Measurements from ENCODE around the gene NXPH3. TPM values are rescaled to one million over a fixed set of nuclear protein-coding genes. Genes with fewer than 3 reads are reported as not detected.

The NXPH3 gene
- total RNA-seq, 1 donor = under 0.01 TPM

DNA sequence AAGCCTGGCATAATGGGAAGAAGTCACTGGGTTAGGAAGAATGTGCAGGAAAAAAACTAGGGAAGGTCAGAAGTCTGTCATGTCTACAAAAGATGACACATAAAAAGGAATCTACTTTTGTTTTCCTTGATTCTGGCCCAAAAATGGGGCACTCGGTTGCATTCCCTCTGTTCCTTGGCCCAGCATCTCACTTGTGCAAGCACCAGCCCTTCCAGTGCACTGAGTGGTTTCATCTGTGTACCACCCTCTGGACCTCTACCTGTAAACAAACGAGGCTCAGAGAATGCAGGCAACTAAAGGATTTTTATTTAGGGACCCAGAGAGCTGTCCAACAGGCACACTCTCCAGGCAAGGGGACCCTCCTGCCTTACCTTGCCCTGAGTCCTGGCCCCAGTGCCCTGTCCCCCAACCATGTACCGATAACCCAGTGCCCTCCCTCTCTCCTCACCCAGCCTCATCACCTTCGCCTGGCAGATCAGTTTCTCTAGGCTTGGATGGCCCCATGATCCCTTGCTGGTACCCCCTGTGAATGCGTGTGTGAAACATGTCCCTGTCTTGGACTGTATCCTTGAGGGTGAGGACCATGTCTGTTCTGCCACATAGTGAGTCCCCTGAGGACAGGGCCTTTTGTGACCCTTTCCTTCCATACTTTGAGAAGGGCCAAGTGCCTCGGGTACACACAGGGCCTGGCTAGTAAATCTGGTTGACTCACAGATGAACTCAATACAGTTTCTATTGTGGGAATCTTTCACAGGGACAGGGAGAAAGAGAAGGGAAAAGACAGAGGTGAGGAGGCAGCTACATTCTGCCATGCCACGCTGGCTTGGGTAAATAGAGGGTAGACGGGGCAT, 13.3 kb downstream of the NXPH3 start:
- no peak for DNase-seq (ENCODE audit: low read depth in 2 of 3, low spot score in 2 of 3)

DNA sequence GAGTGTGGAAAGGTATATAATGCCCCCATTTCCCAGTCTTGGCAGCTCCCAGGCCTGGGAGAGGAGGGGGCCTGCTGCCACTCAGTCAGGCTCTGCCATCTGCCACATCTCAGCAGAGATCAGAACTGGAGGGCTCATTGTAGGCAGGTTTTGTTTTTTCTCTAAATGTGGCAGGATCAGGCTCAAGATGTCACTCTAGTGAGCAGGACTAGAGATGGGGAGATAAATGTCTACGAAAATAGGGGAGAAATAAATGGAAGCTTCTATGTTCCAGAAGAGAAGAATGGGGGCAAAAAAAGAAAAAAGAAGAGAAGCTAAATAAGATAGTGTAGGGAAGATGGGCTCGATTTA, 13.9 kb downstream of the NXPH3 start:
- DNase-seq (ENCODE audit: low read depth in 2 of 3, low spot score in 2 of 3) = no peak

DNA sequence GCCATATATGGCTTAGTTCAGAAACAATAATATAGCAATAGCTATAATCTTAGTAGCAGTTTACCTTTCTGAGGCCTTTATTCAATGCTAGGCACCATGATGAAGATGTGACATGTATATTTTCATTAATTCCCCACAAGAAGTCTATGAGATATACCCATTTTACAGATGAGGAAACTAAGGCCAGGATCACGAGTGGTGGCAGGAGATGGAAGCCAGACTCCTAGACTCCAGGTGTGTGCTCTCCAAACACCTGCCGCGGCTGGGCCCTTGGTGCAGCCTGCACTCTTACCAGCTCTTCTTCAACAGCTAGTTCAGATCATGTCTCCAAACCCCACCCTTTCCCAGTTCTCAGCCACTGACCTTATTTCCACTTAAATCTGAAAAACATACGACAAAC, 15.2 kb downstream of the NXPH3 start:
- DNase-seq (ENCODE audit: low read depth in 2 of 3, low spot score in 2 of 3) = no peak

DNA sequence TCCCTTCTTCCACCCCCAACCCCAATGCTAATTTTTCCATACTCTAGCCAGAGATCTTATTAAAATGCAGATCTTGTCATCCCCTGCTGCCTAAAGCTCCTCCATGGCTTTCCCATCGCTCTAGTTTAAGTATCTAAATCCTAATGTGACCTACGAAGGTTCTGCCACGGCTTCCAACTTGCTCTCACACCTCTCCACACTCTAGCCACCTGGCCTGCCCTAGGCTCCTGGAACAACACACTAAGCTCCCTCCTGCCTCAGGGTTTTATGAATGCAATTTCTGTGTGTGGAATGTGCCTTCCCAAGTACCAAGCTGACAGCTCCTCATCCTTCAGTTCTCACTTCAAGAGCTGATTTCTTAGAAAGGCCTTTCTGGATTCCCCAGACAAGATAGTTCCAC, 16.6 kb downstream of the NXPH3 start:
- no peak for DNase-seq (ENCODE audit: low read depth in 2 of 3, low spot score in 2 of 3)

DNA sequence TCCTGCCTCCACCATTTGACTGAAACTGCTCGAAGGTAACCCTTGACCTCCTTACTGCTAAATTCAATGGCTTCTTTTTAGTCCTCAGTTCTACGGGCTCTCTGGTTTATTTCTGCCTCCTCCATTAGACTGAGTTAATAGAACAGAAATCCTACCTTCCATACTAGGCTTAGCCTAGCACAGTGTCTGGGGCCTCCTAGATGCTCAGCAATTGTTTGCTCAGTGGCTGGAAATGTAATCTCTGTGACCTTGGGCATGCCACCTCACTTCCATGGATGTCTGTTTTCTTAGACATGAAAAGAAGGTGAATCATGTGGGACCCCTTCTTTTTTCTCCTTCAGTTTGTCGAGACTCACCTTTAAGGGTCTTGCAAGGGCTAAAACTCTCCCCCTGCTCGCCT, 19.7 kb downstream of the NXPH3 start:
- no peak for DNase-seq (ENCODE audit: low read depth in 2 of 3, low spot score in 2 of 3)

DNA sequence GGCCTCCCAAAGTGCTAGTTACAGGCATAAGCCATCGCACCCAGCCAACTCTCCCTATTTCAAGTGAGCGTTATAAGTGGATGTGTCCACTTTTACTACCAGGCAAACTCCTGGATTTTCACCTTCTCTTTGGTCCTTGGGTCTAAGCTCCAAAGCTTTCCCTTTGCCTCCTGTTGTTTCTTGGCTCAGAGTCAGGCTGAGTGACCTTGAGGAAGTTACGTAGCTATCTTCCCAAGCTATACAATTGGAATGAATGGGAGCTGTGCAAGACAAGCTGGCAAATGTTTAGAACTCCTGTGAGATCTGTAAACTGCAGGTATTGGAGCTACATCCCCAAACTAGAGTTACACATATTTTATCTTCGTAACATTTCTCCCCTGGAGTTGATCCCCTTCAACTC, 20.3 kb downstream of the NXPH3 start:
- DNase-seq (ENCODE audit: low read depth in 2 of 3, low spot score in 2 of 3) = no peak

DNA sequence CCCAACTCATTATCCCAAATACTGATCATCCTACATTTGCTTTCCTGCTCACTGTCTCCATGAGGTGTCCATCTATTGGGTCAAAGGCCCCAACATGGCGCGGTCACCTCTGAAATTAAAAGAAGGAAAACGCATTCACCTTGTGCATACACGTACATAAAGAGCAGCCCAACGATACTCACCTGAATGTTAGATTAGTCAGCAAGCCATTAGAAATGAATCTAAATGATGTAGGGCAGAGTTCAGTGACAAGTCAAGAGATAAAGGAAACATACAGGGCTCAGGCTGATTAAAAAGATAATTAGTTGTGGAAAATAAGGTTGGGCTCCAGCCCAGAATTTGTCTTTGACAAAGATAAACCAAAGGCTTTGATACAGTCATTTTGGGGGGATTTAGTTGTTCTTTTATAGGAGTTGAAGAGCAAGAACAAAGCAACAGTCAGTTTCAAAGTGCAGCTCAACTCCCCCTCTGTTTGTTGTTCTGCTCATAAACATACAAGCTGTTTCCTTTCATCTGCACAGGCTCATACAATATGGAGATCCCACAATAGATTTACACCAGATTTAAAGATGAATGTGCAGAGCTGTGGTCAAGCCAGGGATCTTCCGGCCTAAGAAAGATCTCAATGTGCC, 21.1 kb downstream of the NXPH3 start:
- DNase-seq (ENCODE audit: low read depth in 2 of 3, low spot score in 2 of 3) = no peak

DNA sequence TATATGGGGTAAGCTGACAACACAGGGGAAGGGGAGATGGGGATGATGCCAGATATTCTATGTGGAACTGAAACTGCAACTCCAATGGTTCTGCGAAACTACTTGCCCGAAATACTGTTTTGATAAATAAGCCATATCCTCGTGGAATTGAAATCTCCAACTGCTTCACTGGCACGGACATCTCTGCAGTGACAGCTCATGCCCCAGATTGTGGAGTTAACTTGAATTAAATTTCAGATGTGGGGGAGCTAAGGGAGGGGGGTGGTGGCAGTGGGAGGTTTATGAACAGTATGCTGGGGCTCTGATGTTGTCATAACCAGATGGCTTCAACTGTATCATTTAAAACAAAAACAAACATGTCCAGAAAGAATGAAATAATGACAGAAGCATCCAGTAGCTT, 21.8 kb downstream of the NXPH3 start:
- DNase-seq (ENCODE audit: low read depth in 2 of 3, low spot score in 2 of 3) = no peak

DNA sequence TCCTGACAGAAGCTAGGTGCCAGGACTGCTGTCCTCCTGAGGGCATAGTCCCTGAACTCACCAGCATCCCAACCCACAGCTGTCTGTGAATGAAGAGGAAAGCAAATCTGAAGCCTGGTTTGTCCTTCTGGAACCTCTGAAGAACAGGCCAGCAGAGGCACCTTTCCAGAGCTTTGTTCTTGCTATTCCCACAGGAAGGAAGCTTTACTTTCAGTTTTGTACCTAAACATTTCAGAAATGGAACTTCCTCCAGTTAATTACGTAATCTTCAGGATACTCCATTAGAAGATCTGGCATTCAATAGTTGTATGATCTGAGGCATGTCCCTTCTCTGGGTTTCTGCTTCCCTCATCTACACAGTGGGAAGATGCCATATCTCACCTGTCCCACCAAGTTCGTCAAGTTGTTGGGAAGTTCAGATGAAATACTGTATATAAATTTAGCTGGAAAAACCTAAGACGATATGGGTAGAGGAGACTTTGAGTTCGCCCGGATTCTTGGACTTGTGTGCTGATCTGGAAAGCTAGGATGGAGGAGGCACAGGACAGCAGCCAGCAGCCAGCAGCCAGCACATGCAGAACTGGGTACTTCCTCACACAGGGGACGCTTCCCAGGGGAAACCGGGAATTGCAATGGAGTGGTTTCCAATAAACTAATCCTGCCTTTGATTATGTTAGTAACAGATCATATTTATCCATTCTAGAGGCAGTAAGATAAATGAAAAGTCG, 22.4 kb downstream of the NXPH3 start:
- DNase-seq (ENCODE audit: low read depth in 2 of 3, low spot score in 2 of 3) = no peak

DNA sequence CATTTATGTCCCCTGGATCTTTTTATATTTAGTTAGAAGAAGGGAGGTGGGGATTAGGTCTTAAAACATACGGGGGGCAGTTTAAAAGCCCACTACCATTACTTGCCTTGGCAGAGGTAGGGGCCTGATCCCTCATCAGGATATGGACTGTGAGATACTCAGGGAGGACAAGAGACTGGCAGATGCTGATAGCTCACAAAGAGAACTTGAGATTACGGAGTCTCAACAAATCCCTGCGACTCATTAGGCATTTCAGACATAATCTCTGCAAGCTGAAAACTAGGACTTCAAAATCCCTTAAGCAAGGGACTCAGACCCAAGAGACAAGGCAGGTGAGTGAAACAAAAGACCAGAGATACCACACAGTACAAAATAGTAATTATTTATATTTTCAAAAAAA, 23.2 kb downstream of the NXPH3 start:
- DNase-seq (ENCODE audit: low read depth in 2 of 3, low spot score in 2 of 3) = no peak

DNA sequence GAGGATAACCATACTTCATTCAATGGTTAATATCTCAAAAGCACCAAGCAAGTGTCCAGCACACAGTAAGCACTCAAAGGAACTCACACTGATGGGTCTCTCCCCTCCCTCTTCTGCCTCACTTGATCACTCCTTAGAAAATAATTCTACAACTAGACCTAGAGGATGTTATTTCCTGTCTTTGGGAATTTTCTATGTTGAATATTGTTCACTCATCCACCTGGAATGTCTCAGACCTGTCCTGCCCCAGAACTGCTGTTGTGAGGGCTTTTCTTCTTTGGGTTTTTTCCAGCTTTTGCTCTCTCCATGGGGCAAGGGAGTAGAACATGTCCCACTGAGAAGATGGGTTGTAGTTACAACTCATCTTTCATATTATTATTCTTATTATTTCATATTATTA, 25.3 kb downstream of the NXPH3 start:
- no peak for DNase-seq (ENCODE audit: low read depth in 2 of 3, low spot score in 2 of 3)

DNA sequence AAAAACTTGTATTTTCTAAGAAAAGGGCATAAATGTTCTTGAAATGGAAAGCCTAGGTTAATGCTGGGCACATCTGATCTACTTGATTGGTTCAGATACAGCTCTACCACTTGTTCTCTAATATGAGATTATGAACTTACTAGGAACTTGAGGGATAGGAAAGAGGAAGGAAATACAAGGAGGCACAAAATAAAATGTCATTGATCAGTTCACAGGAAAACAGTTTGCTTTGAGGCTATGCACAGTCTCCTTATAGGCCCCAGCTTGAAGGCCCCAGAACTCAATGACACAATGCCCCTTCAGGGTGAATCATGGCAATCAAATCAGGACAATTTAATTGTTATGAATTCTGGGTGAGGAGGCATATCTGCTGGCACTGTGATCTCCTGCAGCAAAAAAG, 27.1 kb downstream of the NXPH3 start:
- DNase-seq (ENCODE audit: low read depth in 2 of 3, low spot score in 2 of 3) = no peak

DNA sequence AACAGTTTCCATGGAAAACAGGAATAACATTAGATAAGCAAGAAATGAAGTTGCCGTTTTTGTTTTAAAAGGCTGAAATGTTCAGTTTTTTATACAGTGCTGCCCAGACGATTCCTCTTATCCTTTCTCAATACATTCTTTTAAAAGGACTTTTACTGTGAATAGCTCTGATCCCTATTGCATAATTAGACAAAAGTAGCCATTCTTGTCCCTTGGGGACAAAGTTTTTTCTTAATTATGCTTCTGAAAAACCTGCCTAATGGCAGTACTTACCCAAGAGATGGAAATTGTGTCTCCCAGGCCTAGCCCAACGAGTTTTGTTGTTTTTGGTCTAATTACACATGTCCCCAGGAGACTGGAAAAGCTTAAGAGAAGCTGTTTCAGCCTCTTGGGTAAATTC, 27.6 kb downstream of the NXPH3 start:
- DNase-seq (ENCODE audit: low read depth in 2 of 3, low spot score in 2 of 3) = no peak

DNA sequence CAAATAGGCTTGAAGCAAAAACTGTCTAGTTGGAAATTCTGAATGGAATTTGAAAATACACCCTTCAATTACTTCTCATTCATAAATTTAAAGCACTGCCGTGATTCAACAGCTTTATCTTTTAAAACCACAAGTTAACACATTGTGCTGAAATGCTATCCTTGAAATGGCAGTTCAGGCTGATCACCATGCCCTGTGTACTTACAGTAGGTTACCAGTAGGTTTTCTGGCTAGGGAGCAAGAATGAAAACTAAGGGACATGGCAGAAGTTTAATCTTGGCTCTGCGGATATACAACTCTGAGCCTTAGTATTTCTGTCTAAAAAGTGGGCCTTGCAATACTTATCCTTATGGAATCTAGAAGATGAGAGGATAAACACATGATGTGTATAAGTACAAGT, 28.0 kb downstream of the NXPH3 start:
- no peak for DNase-seq (ENCODE audit: low read depth in 2 of 3, low spot score in 2 of 3)

DNA sequence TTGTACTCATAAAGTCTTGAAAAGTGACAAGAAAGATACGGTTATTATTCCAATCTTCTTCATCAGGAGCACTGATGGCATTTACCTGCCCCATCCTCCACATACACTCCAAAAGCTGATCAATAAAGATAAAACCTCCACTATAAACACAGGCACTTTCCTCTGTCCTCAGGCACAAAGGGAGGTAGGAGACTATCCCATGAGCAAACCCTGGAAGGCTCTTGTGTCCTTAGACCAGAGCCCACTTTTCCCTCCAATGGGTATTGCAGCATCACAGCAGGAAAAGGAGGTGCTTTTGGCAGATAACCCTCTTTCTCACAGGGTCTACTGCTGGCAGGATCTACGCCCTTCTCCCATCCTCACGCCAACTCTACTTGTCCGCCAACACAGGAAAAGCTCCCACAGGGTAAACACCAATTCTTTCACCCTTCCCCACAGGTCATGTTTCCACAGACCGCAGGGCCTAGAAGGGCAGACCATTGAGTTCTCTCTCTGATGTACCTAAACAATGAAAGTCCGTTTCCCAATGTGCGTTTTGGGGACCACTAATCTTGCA, 28.7 kb downstream of the NXPH3 start:
- no peak for DNase-seq (ENCODE audit: low read depth in 2 of 3, low spot score in 2 of 3)

DNA sequence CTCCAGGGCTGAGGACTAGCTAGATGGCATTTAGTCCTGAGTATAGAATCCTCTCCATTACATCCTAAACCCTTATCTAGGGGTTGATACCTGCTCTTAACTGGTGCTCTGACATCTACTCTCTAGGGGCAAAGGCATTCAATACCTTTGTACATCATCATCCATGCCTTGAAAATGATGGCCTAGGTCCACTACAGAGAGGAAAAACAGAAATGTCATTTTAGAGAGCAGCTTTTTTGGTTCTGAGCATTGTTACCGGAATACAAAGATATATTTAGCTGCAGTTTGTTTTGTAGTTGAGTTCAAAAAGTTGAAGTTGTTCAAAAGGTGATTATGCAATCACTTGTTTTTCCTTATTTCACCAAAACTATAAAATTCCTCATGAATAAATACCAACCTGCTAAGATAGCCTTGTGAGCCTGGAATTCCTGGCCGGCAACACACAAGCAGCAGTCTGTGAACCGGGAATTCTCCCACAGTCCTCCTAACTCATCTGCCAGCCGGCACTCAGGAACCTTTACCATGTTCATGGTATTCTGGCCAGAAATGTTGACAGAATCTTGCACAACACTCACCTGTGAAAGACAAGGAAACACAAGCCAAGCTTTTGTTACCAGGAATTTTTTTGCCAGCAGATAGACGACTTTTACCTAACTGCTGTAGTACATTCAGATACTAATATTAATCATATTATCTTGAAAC, 35.4 kb downstream of the NXPH3 start:
- no peak for DNase-seq (ENCODE audit: low read depth in 2 of 3, low spot score in 2 of 3)

DNA sequence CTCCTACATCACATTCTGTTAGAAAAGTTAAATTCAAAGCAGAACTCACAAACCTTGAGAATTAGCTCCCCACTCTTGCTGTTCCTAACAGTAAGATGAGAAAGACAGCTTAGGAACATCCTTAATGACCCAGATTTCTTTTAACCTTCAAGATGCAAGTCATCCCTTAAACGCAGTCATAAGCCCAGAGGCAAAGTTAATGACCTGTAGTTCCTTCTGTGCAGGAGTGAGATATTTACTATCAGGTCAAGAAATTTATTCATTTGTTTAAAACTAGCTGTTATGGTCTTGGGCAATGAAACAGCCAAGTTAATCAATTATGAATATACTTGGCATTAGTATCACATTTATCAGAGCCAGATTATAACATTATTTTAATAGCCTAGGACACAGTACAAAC, 37.1 kb downstream of the NXPH3 start:
- no peak for DNase-seq (ENCODE audit: low read depth in 2 of 3, low spot score in 2 of 3)

DNA sequence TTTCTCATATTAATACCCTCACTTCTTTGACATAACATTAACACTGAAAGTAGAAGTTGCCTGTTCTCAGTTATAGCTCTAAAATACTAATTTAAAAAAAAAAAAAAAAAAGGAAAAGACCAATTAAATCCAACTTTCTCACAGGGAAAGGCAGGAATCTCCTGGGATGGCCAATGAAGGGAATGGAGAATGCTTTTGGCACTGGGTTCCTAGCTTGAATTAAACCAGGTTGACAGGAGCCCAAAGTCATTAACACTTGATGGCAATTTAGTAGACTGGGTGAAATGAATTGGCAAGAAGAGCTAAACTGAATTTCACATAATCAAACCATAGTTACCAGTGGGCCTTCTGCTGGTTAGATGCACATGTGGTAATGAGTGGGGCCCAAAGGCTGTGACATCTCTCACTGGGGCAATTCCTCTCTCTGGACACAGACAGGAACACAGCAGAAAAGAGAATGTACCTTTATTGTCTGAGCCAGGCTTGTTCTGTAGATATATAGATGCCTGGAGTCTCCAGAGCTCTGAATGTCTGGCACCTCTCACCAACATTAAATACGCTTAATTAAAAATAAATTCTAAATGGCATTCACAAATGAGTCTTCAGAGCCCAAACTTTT, 37.6 kb downstream of the NXPH3 start:
- no peak for DNase-seq (ENCODE audit: low read depth in 2 of 3, low spot score in 2 of 3)

DNA sequence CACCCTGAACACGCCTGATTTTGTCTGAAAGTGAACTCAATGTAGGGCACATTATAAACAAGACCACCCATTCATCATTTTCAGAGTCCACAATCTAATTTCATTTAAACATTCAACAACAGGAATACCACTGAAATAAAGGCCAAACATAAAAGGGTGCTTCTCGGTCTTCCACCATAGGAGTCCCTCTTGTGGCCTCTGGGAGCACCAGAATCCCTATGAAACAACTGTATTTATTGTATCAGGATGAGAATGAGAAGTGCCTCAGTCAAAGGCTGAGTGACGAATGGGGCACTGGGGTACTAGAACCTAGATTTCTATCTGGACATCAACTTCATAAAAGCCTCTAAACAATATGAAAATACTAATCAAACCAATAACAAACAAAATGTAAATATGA, 40.4 kb downstream of the NXPH3 start:
- DNase-seq (ENCODE audit: low read depth in 2 of 3, low spot score in 2 of 3) = no peak

DNA sequence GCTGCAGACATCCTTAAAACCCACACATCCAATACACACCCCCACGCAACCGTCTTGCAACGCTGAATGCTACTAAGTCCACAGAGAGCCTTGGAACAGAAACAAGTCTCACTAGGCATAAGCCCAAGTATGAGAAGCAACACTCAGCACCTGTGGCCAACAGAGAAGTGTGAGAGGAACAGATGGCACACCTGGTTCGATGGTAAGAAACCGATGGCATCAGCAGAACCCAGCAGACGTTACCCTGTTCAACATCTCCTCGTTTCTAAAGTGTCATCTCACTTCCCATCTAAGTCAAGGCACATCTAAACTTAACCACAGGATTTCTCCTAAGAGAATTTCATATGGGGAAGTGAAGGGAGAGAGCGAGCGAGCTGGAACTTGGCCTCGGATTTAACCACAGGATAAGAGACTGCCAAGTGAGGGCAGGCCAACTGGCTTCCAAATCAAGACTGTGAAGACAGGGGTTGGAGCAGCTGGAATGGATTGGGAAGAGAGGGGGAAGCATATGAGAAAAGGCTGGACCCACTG, 41.0 kb downstream of the NXPH3 start:
- DNase-seq (ENCODE audit: low read depth in 2 of 3, low spot score in 2 of 3) = no peak

Measured in hematopoietic multipotent progenitor cell (in vitro differentiated cells).